Stimulated activated CD4-positive, alpha-beta T cell treated with anti-CD3 and anti-CD28 coated beads, Interleukin-2, amount 100 ng/mL, for 4 hours (primary cell): Measurements from ENCODE around the gene SCN11A.
A peak's percentile ranks its signal among the peaks of the same experiment; 100 is the strongest.

ENCODE experiments used
- DNase-seq: peaks from one replicate; pipeline ENCODE4 v3.0.0-alpha.2; 2020; ENCODE audit warnings: low read depth

The SCN11A gene

GRCh38 chr3:39051649-39052561 lies at the start of gene SCN11A, which contains the start of gene WDR48:
SCN11A (minus strand) TSS chr3:39051944; CDS start chr3:38950362, 101,582 bp downstream.
WDR48 (plus strand) TSS chr3:39052016; CDS start chr3:39052026, 10 bp downstream.
- peak; percentile 91 for DNase-seq

DNA sequence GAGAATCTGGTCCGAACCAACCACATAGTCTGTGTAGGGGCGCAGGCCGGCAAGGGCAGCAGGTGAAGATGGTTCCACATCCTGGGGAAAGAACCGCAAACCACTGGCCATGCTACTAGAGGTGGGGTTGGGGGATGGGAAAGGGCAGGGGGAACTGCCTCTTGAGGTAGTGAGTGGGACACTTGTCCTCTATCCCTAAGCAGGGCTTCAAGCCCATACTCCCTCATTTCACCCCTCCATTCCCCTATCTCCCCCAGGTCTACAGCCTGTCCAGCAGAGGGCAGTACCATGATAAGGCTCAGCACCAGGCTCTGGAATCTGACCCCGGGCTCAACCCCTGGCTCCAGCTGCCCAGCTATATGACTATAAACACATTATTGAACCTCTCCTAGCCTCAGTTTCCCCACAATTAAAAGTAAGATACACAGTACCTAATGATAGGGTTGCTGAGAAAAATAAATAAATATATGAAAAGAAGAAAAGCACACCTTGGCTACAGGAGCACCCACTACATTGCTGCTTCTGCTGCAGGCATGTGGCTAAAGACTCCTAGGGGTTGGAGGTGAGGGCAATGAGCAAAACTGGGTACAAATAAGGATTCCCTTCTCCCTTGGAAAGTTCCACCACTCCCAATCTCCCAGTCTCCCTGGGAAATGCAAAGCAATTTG lies 49.4 kb upstream of the SCN11A start:
- DNase-seq = peak; percentile 35

- DNase-seq = no peak
Observed at GRCh38 chr3:39100500-39100886, 48.7 kb upstream of the SCN11A start.

DNA sequence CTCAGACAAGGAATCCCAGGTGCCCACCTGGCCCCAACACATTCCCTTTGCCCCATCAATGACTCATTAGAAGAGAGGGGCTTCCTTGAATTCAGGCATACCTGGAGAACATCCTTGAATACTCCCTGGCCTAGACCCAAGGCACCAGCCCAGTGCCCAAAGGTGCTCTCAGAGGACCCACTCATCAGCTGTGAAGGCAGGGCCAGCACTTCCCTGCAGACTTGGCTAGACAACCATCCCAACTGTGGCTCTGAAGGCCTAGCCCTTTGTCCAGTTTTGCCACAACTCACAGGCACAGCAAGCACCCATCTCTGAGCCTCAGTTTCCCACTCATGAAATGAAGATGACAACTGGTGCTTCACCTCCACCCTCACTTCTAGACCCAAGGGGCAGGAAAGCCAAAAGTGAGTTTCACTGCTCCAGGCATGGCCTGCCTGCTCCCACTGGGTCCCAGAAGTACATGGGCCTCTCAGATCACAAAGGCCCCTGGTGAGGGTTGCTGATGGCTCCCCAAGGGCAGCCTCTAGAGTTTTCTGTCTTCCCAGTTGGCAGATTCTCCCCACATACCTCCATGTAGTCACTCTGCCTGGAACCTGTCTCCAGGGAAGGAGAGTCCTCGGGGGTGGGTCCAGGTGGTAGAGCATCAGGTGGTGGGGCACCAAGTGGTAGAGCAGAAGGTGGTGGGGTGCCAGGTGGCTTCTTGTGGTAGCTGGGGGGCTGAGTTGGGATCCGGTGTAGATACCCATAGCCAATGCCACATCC lies 48.2 kb upstream of the SCN11A start:
- no peak for DNase-seq

- no peak for DNase-seq
Observed at GRCh38 chr3:39099242-39099641, 47.5 kb upstream of the SCN11A start.

- no peak for DNase-seq
Observed at GRCh38 chr3:39098473-39099000, 46.8 kb upstream of the SCN11A start.

DNA sequence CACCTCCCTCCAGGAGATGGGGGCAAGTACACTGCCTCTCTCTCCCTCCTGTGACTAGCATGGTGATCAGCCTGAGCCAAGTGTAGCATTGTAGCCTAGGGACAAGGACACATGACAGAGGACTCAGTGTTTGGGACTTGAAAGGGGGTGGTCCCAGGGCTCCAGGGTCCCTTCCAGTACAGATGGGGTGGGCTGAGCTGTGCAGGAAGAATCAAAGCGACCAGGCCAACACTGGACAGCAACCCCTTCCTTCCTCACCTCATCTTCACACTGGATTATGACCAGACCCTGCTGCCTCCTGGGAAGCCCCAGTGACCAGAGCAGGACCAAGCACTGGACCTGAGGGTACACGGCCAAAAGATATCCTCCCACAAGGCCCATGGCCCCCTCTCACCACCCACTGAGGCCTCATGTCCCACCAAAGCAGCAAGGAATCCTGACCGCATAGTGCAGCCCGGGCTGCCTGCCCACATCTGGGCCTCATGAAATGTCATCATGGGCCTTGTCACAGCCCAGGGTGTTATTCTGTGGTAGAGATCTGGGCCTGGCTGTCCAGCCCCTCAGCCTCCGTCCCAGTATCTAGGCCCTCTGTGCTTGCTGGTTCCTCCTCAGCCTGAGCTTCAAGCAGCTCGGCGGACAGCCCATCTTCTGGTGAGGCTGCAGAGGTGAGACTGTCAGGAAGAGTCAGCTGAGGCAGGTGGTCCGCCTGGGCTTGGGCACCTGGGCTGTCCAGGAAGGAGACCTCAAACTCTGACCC lies 46.1 kb upstream of the SCN11A start:
- DNase-seq = no peak

- DNase-seq = no peak
Observed at GRCh38 chr3:39096775-39097174, 45.0 kb upstream of the SCN11A start.

DNA sequence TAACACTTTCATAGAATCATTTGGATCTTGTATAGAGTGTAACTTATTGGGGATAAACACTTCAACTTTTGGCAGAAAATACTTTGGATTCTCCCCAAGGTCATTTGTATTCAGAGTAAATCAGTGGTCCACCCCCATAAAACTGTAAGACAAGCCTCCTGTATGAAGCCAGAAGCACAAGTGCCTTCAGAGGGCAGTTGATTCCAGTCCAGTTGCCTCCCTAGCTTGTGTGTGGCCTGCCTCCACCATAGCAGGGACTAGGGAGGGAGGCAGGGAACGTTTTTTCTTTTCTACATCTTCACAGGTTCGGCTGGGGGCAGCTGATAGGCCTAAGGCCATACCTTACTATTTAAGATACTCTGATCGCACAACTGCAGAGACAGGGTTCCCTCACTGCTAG lies 44.0 kb upstream of the SCN11A start:
- no peak for DNase-seq

- DNase-seq = no peak
Observed at GRCh38 chr3:39094851-39095677, 43.3 kb upstream of the SCN11A start.

GRCh38 chr3:39090922-39091321 lies 39.2 kb upstream of the SCN11A start:
- DNase-seq = no peak

GRCh38 chr3:39088889-39089288 lies 37.1 kb upstream of the SCN11A start:
- DNase-seq = no peak

- no peak for DNase-seq
Observed at GRCh38 chr3:39088456-39088855, 36.7 kb upstream of the SCN11A start.

DNA sequence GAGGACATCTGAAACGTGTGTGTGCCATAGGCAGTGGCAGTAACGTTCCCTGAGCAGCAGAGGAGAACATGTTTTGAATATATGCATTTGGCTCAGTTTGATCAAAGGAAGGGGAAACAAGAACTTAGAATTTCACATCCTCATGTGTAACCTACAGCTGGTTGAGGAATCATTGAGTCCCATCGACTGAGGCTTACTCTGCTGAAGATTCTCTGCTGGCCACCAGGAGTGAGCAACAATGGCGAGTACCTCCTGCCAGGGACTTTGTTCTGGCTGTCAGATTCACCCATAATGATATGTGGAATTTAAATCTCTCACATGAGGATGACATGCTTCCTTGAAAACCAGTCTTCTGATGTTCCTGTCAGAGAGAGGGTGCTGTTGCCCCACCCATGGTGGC lies 34.4 kb upstream of the SCN11A start:
- DNase-seq = no peak

GRCh38 chr3:39082666-39083313 lies 31.0 kb upstream of the SCN11A start:
- DNase-seq = no peak

GRCh38 chr3:39080026-39080425 lies 28.3 kb upstream of the SCN11A start:
- no peak for DNase-seq

DNA sequence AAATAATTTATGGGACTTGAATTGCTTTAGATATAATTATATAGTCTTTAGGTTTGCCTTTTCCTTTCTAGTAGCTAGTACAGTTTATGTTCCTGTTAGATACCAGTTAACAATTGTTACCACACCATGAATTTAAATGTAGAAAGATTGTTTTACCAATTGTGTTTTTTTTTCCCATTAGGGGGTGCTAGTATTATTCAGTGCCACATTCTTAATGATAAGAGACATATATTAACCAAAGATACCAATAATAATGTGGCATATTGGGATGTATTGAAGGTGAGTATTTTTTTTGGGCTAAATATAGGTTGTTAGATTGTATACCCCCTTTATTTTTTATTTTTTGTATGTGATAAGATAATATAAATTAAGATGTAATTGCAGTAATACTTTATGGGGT lies 27.8 kb upstream of the SCN11A start:
- no peak for DNase-seq

GRCh38 chr3:39075910-39076309 lies 24.2 kb upstream of the SCN11A start:
- DNase-seq = no peak

- DNase-seq = no peak
Observed at GRCh38 chr3:39068556-39068955, 16.8 kb upstream of the SCN11A start.

GRCh38 chr3:39067286-39067685 lies 15.5 kb upstream of the SCN11A start:
- DNase-seq = no peak
